GM18505 (cell line): ENCODE results near the gene SETBP1.

Experiments
- ATAC-seq: cut with Tn5 transposase; IDR thresholded peaks from one replicate; pipeline ENCODE4 v1.9.1; 2021; ENCODE audit not compliant: unreplicated experiment
- POLR2A ChIP-seq: IDR thresholded peaks from 4 replicates; pipeline ENCODE4 v1.6.1; 2011; ENCODE audit warnings: borderline replicate concordance; ENCODE audit not compliant: insufficient read depth, insufficient read length; ENCODE audit errors: extremely low read depth

Gene SETBP1

DNA sequence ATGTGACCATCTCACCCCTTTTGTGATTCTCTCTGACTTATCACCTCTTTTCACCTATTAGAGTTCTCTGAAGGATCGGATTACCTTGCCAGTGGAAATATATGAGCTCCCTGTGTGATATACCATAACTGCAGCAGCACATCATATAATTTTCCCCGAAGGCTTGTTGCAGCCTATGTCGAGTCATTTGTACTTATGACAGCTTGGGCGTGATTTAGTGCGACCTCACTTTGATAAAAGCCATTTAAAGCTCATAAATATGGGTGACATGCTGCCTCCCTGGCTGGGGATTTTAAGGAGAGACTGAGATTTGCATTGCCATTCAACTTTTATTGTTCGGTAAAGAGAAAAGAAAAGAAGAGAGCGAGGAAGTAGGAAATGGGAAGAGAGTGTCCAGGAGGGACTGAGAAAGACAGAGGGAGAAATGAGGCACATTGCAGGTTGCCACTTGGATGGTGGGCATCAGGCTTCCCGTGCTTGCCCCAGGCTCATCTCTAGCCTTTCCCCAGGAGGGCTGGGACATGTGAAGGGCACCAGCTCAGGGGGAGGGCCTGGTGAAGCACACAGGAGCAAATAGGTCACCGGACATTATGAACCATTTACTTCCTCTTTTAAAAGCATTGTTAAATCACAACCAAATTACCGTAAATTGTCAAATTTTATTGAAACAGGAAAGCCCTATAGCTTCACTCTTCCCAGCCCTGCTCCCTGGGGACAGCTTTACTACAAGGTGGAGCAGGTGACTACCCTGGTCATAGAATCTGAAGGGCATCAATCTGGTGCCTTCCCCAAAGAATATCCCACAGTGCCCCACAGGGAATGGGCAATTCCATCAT, 161.3 kb downstream of the SETBP1 start:
- ATAC-seq: no peak
- TF ChIP-seq POLR2A: no peak

DNA sequence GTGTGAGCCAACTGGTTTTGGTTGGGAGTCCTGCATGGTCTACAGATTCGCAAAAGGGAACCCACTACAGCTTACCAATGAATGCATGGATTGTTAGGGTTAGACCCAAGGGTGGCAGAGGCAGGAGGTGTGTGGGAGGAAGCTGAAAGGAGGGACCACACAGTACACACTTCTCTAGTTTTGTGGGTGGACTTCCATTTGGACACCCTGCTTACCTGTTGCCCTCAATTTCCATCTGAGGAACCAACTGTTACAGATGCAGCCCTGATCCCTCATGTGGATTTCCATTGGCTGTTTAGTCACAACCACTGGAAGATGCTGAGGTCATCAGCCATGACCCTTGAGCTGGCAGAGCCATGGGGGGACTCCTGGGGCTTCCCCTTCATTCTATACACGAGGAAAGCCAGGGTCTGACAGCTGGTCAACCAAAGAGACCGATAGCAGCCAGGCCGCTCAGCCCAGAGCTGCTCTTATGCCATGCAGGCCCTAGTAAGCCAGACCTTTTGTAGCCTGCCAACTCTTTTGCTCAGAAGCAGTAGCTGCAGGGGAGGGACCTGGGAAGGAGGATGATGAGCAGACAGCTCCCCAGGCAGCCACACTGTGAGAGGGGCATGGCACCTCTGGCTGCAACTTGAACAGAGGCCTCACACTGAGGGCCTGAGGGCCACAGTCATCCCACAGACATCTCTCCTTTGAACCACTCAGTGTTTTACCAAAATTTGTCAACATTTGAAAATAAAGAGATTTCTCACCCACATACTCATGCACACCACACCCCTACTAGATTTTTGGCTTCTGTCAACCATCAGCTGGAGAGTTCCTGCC, 162.1 kb downstream of the SETBP1 start:
- no peak for TF ChIP-seq POLR2A
- ATAC-seq: no peak

DNA sequence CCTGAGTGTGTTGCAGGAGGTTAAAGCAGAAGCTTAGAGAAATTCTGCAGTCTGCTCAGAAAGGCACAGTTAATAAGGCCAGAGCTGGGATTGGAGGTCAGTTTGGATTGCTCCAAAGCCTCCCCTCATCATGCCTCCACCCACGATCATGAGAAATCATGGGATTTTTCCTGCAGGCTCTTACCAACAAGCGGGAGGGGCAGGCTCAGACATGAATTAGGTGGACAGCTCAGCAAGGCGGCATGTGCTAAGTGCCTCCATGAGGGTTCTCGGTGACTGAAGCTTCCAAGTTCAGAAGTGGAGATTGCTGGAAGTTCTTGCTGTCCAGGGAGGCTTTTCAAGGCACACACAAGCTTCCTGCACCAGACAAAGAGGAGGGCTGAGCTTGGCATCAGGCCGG, 163.8 kb downstream of the SETBP1 start:
- ATAC-seq: no peak
- no peak for TF ChIP-seq POLR2A

DNA sequence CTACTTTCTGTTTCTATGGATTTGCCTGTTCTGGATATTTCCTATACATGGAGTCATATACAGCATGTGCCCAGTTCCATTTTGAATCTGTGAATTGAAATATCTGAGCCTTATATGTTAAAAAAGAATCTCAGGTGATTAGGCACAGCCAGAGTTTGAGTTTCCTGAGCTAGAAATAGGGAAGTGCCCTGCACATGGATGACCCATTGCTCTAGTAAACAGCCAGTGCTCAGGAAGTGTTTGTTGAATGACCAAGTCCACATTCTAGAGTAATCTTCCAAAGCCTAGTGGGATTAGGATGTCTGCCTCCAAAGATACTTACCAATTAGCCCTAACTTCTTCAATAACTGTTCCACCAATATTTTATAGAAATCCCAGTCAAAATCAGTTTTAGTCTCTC, 165.8 kb downstream of the SETBP1 start:
- ATAC-seq: no peak

DNA sequence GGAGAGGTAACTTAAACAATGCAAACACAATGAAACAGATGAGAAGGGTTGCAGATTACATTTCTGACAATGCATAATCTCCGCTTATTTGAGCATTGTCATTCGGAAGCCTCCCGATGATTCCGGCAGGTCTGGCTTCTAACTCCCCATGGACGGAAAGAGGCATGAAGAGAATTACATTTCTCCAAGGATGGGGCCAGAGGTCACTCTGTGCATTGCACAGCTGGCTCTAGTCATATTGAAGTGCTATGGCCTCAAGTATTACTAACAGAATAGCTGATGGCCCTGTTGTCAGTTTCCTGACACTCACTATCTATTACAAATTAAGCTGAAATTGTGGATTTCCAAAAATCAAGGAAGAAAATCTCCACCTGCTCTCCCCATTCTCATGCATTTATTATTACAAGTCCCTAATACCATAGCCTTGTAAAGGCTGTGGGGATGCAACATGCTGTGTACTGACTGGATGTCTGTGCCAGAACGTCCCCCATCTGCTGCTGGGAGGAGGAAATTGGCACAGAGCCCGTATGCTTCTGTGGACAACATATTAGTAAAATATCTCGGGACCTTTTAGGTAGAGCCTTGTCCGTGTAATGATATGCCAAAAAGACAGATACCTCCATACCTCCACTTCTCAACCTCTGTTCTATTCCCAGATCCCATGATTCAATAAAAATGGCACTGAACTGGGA, 168.1 kb downstream of the SETBP1 start:
- no peak for ATAC-seq
- TF ChIP-seq POLR2A: no peak

More for the DNA sequence above, 165.8 kb downstream of the SETBP1 start:
- TF ChIP-seq POLR2A: no peak

DNA sequence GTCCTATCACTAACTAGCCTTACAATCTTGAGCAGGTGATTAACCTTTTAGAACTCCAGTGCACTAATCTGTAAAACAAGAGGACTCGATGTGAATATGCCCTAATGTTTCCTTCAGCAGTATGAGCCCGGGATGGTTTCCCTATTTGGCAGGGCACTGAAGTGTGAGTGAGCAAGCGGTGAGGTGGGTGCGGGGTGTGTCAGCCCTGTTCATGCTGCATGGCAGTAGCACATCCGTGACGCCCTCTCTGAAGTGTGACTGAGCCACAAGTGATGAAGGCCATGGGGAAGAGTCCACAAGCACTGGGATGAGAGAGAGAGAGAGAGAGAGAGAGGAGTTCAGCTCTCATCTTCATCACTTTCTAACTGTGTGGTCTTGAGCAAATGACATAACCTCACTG, 168.7 kb downstream of the SETBP1 start:
- no peak for TF ChIP-seq POLR2A
- ATAC-seq: no peak

DNA sequence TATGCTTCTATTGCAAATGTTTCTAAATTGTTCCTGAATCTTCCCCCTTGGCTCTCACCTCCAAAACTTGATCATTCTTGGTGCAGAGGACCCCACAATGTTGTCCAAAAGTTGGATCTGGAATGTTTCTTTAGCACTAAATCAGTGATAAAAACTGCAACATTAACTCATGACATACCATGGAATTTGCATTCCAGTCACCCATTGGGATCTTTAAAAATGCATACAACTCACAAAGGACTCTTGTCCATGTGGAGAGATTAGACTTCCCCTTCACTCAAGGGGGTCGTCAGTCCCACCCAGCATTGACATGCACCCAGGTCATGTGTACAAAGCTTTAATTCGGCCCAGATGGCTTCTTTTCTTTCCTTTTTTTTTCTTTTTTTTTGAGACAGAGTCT, 169.3 kb downstream of the SETBP1 start:
- ATAC-seq: no peak
- TF ChIP-seq POLR2A: no peak

DNA sequence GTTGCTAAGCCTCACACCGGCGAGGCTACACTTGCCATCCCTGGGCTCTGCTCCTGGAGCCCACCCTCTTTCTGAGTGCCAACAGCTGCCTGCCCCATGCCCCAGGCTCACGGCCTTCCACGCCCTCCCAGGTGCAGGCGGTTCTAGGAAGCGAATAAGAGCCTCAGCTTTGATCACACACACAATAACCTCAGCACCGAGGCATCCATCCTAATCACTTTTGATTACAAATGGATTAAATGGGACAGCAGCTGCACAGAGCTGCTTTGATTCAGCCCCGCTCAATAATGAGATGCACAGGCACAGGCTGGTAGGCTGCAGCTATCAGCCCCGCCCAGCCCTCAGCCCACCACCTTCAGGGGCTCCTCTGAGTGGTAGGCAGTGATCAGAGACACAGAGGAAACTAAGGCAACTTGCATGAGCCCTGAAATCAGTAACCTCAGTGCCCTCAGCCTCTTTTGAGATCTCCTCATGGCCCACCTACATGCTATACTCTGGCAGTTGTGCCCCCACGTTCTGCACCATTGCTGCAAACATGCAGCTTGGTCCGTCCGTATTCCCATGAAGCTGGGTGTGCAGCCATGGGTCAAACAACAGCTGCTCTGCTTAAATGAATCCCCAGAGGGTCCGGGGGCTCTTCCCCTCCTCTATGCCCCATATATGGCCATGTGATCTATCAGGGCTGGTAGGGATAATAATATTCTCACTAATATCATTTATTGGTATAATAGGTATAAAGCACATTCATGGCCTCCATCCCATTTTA, 171.4 kb downstream of the SETBP1 start:
- no peak for ATAC-seq
- TF ChIP-seq POLR2A: no peak

DNA sequence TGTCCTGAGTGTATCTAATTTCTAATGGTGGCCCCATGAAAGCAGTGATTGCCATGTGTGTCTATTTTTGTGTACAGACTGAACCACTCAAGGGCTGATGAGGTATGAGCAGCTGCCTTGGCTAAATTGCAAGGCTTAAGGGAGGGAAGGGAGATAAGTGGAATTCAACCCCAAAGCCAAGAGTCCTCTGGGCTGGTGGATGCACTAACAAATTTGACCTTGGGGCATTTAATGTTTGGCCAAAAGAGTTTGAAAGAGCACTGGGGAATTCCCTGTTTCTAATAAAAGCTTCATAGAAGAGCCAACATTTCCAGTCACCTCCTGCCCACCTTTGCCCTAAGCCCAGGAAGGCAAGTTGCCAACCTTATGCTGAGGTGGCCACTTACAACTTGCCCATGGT, 172.1 kb downstream of the SETBP1 start:
- TF ChIP-seq POLR2A: no peak
- no peak for ATAC-seq

DNA sequence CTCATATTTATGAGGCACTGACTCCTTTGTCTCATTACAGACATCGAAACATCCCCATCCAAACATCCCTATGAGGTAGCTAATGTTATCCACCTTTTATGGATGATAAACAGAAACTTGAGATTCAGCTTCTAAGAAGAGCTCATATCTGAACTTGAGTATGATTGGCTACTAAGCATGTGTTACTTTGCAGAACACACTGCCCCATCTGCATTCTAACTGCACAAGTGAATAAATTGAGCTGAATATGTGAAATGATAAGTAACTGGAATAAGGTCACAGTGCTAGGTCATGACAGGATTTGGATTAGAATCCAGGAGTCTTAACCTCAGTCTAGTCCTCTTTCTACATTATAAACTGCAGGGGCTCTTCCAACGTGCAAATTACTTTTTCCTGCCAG, 172.7 kb downstream of the SETBP1 start:
- no peak for TF ChIP-seq POLR2A
- no peak for ATAC-seq

DNA sequence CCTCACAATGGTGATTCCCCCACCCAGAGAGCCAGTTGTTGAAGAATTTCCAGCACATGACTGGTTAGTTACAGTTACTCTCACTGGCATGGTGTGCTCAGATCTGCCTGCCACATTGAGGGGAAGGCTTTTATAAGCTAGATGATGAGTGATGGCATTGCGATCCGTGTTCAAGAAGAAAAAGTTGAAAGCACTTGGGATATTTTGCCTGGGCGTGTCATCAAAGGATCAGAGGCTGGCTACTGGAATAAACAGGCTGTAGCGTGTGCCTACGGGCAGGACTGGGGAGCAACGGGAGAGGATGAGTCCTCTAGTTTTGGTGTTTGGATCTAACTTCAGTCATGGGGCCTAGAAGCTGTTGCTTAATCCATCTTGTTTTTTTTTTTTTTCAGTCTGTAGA, 175.0 kb downstream of the SETBP1 start:
- no peak for ATAC-seq
- TF ChIP-seq POLR2A: no peak

DNA sequence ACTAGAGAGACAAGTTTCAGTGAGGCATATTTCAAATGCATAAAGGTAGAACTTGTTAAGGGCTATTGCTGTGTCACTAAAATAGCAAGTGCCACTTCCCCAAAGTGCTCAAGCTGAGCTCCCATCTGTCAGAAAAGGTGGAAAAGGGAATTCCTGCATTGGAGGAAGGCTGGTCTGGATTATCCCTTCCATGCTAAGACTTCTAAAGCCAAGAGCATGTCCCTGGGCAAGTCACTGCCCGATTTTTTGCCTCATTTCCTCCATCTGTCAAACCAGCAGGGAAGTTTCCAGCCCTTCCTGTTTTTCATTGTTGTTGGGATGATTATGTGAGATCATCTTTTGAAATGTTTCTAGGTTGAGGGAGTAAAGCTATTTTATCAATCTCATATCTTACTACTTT, 175.5 kb downstream of the SETBP1 start:
- TF ChIP-seq POLR2A: no peak
- ATAC-seq: no peak

DNA sequence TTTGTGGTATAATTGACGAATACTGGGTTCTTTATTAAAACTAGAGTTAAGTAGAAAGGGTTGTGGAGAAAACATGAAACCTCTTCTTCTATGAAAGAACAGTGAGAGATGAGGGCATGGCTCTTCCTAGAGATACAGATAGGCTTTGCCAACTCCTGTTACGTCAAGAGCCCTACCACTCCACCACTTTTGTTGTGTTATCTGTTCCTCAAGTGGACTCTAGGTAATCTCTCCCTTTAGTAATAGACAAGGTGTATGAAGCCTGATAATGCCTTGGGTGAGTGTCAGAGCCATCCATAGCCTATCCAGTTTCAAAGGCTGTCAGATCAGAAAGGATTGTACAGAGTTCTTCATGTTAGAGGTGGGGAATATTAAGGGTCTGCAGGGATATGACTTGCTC, 176.4 kb downstream of the SETBP1 start:
- TF ChIP-seq POLR2A: no peak
- no peak for ATAC-seq

DNA sequence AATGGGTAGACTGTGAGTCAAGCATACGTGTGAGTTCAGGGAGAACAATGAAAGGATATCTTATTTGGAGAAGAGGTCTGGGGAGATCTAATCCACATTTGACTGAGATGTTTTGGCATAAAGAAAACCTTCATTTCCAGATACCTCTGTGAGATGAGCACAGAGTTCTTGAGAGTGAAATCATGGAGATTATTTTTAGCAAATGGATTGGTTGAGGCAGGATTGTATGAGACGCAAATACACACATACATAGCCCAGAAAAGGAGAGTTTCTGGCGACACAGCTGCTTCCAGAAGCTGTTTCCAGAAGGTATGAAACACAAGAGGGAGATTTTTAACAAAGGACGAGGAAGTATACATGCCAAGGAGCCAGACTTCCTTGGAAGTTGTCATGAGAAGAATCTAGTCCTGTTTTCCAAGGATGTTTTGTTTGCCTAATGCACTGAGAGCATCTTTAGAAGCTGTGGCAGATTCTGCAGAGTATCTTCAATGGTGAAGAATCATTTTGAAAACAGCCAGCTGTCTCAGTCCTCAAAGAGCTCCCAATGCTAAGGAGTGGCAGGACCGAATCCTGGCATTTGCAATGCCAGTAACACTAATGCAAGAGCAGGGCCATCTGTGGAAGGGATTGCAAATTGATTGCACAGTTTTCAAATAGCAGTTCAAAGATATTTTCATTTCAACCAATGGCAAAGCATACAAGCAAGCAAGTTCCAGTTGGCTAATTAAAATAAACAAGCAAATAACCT, 177.2 kb downstream of the SETBP1 start:
- no peak for ATAC-seq
- no peak for TF ChIP-seq POLR2A
